GM23338 (cell line): ENCODE data around the gene ABCA5. TPM values are rescaled to one million over a fixed set of nuclear protein-coding genes. Genes with fewer than 3 reads are reported as not detected.

Source experiments
- ATAC-seq: fragments of 200-7000 bp; cut with Tn5 transposase; 3 replicates; pipeline ENCODE4 v1.9.1; 2020
- DNase-seq: peaks from one replicate; pipeline ENCODE4 v3.0.0-alpha.2; 2015; ENCODE audit warnings: low spot score
- H2AFZ ChIP-seq: fragments of 200-600 bp; sonication (generic); 2 replicates; pipeline ENCODE4 v1.8.0; 2016; ENCODE audit warnings: antibody characterized with exemption, mild to moderate bottlenecking, moderate library complexity
- H3F3A ChIP-seq: fragments of 200-600 bp; sonication (generic); replicated peaks from 2 replicates; pipeline ENCODE4 v1.8.0; 2017; ENCODE audit warnings: antibody characterized with exemption, mixed run types, low read depth
- H3K27ac ChIP-seq: fragments of 200-600 bp; sonication (generic); 2 replicates; pipeline ENCODE4 v1.6.1; 2016; ENCODE audit warnings: low read depth
- H3K27me3 ChIP-seq: fragments of 200-600 bp; sonication (generic); 2 replicates; pipeline ENCODE4 v1.8.0; 2016; ENCODE audit warnings: mild to moderate bottlenecking, mixed run types, moderate library complexity; ENCODE audit not compliant: insufficient read depth
- H3K36me3 ChIP-seq: fragments of 200-600 bp; sonication (generic); 2 replicates; pipeline ENCODE4 v1.8.0; 2016; ENCODE audit warnings: mild to moderate bottlenecking; ENCODE audit not compliant: insufficient read depth
- H3K4me1 ChIP-seq: fragments of 200-600 bp; sonication (generic); 2 replicates; pipeline ENCODE4 v1.8.0; 2016; ENCODE audit warnings: mild to moderate bottlenecking, moderate library complexity; ENCODE audit not compliant: insufficient read depth
- H3K4me2 ChIP-seq: fragments of 200-600 bp; sonication (generic); 2 replicates; pipeline ENCODE4 v1.7.1; 2017; ENCODE audit warnings: mixed run types
- H3K4me3 ChIP-seq: fragments of 200-600 bp; sonication (generic); 2 replicates; pipeline ENCODE4 v1.6.1; 2016; ENCODE audit warnings: mixed run types
- H3K79me2 ChIP-seq: fragments of 200-600 bp; sonication (generic); replicated peaks from 2 replicates; pipeline ENCODE4 v1.8.0; 2017; ENCODE audit warnings: mild to moderate bottlenecking; ENCODE audit not compliant: insufficient read depth
- H3K9me2 ChIP-seq: fragments of 200-600 bp; sonication (generic); 2 replicates; pipeline ENCODE4 v1.8.0; 2017; ENCODE audit not compliant: insufficient read depth
- H4K20me1 ChIP-seq: fragments of 200-600 bp; sonication (generic); replicated peaks from 2 replicates; pipeline ENCODE4 v1.8.0; 2017; ENCODE audit warnings: mild to moderate bottlenecking; ENCODE audit not compliant: insufficient read depth
- H3K27ac Mint-ChIP-seq: 2 replicates; pipeline ENCODE4 v1.8.0; 2020; ENCODE audit warnings: inconsistent platforms, mild to moderate bottlenecking, moderate library complexity, mixed read lengths
- H3K27me3 Mint-ChIP-seq: 3 replicates; pipeline ENCODE4 v1.8.0; 2022; ENCODE audit warnings: low read depth, mild to moderate bottlenecking, moderate library complexity, mixed read lengths, inconsistent platforms; ENCODE audit not compliant: insufficient read depth, poor library complexity
- H3K36me3 Mint-ChIP-seq: 3 replicates; pipeline ENCODE4 v1.8.0; 2021; ENCODE audit warnings: low read depth, mild to moderate bottlenecking, inconsistent platforms, moderate library complexity, mixed read lengths
- H3K4me1 Mint-ChIP-seq: 3 replicates; pipeline ENCODE4 v1.8.0; 2020; ENCODE audit warnings: mild to moderate bottlenecking, inconsistent platforms, mixed read lengths
- H3K4me3 Mint-ChIP-seq: 3 replicates; pipeline ENCODE4 v1.8.0; 2021; ENCODE audit warnings: moderate library complexity, mild to moderate bottlenecking, inconsistent platforms, mixed read lengths
- H3K9me3 Mint-ChIP-seq: 3 replicates; pipeline ENCODE4 v1.8.0; 2020; ENCODE audit warnings: moderate library complexity, mild to moderate bottlenecking, inconsistent platforms, mixed read lengths
- CREB1 ChIP-seq: fragments of 250-450 bp; sonication (Bioruptor Pico); IDR thresholded peaks from 2 replicates; pipeline ENCODE4 v1.5.0; 2020; ENCODE audit warnings: low read depth, mild to moderate bottlenecking, moderate library complexity
- CTCF ChIP-seq, 2 experiments: fragments of 200-600 bp in 1 of 2; sonication (generic) in 1 of 2; conservative IDR thresholded peaks; 2 replicates each; pipeline versions ENCODE4 v1.5.1 to v1.6.1; 2016 to 2017; ENCODE audit warnings: antibody characterized with exemption in 2 of 2, low read depth in 2 of 2, mild to moderate bottlenecking in 2 of 2, moderate library complexity in 1 of 2
- EZH2 ChIP-seq: fragments of 200-600 bp; sonication (generic); IDR thresholded peaks from one replicate; pipeline ENCODE4 v1.8.0; 2017; ENCODE audit warnings: antibody characterized with exemption, mild to moderate bottlenecking, low read depth; ENCODE audit not compliant: unreplicated experiment
- JUNB ChIP-seq: IDR thresholded peaks from one replicate; pipeline ENCODE4 v1.6.1; 2016; ENCODE audit warnings: antibody characterized with exemption; ENCODE audit not compliant: unreplicated experiment
- NANOG ChIP-seq: IDR thresholded peaks from 2 replicates; pipeline ENCODE4 v1.6.1; 2016; ENCODE audit warnings: antibody characterized with exemption, borderline replicate concordance
- POLR2AphosphoS5 ChIP-seq: IDR thresholded peaks from 2 replicates; pipeline ENCODE4 v1.6.1; 2016; ENCODE audit warnings: antibody characterized with exemption, low read depth
- REST ChIP-seq: IDR thresholded peaks from one replicate; pipeline ENCODE4 v1.6.1; 2018; ENCODE audit warnings: antibody characterized with exemption; ENCODE audit not compliant: unreplicated experiment
- STAT1 ChIP-seq: IDR thresholded peaks from one replicate; pipeline ENCODE4 v1.6.1; 2016; ENCODE audit warnings: antibody characterized with exemption; ENCODE audit not compliant: unreplicated experiment
- ZNF114 ChIP-seq: fragments of 250-450 bp; sonication (Bioruptor Pico); IDR thresholded peaks from 2 replicates; pipeline ENCODE4 v1.5.0; 2020; ENCODE audit warnings: mild to moderate bottlenecking, moderate library complexity
- ZNF331 ChIP-seq: fragments of 250-450 bp; sonication (Bioruptor Pico); IDR thresholded peaks from 2 replicates; pipeline ENCODE4 v1.5.0; 2020; ENCODE audit warnings: low read depth, mild to moderate bottlenecking, moderate library complexity
- polyA plus RNA-seq: library from polyadenylated mRNA; unstranded; fragments of >200 nt; fragmentation: Nextera tagmentation; extraction: Ambion mirVana; gene quantifications from 2 replicates; pipeline ENCODE4 v1.2.1, GENCODE V29; 2016
- total RNA-seq: library from RNA; depleted of rRNA; stranded (reverse); fragments of >200 nt; shearing (Covaris generic); gene quantifications from 2 replicates; pipeline ENCODE4 v1.2.3, GENCODE V29; 2014

The ABCA5 gene
- total and polyA plus RNA-seq, 2 experiments from 2014 or later = 3.1 to 3.4 TPM

GRCh38 chr17:69228018-69228417 lies 98.9 kb downstream of the ABCA5 start:
- no peak overlapping the region for H3K27ac Mint-ChIP-seq
- no peak for ATAC-seq

GRCh38 chr17:69227541-69227940 lies 99.4 kb downstream of the ABCA5 start:
- no peaks in the 10 kb centered on the region for H4K20me1 ChIP-seq
- Mint-ChIP-seq H3K27ac (no peak overlapping the region), H3K27me3 (peaks cover 2% of the 10 kb centered on the region), H3K4me1 (no peaks in the 10 kb centered on the region), H3K4me3 (no peak overlapping the region), H3K9me3 (no peaks in the 10 kb centered on the region), H3K36me3 (no peaks in the 10 kb centered on the region)
- no peaks in the 10 kb centered on the region for H3K36me3 ChIP-seq
- ATAC-seq = no peak
- no peaks in the 10 kb centered on the region; the same call in 1 of the 2 replicates for H3K4me1 ChIP-seq
- no peak overlapping the region for H2AFZ ChIP-seq
- H3K9me2 ChIP-seq = no peaks in the 10 kb centered on the region
- no peak for DNase-seq
- no peak overlapping the region for H3K27ac ChIP-seq
- no peaks in the 10 kb centered on the region for H3K27me3 ChIP-seq
- no peak overlapping the region for H3K4me3 ChIP-seq
- H3K4me2 ChIP-seq = no peak overlapping the region
- H3F3A ChIP-seq = no peaks in the 10 kb centered on the region
- no peaks in the 10 kb centered on the region for H3K79me2 ChIP-seq
- TF ChIP-seq CREB1 (CRISPR knock-in tag) (no peak), STAT1 (no peak), POLR2AphosphoS5 (no peak), REST (no peak), ZNF331 (CRISPR knock-in tag) (no peak), EZH2 (no peak), NANOG (no peak), CTCF (conservative IDR thresholded peaks at IDR 0.05; ENCODE audit: low read depth in 2 of 2) (no peak)

More at GRCh38 chr17:69228018-69228417, 98.9 kb downstream of the ABCA5 start:
- no peaks in the 10 kb centered on the region for H3K36me3 Mint-ChIP-seq
- no peak overlapping the region for H2AFZ ChIP-seq
- no peak for DNase-seq
- no peaks in the 10 kb centered on the region; the same call in 1 of the 2 replicates for H3K4me1 ChIP-seq
- H3K27me3 Mint-ChIP-seq = peaks cover 2% of the 10 kb centered on the region
- H3K4me3 Mint-ChIP-seq = no peak overlapping the region
- H3K9me2 ChIP-seq = no peaks in the 10 kb centered on the region
- no peaks in the 10 kb centered on the region for H3K36me3 ChIP-seq
- no peaks in the 10 kb centered on the region for H3F3A ChIP-seq
- no peaks in the 10 kb centered on the region for H3K27me3 ChIP-seq
- H3K9me3 Mint-ChIP-seq = peaks cover 2% of the 10 kb centered on the region; the same call in 1 of the 3 replicates
- H3K79me2 ChIP-seq = no peaks in the 10 kb centered on the region
- H3K4me1 Mint-ChIP-seq = no peaks in the 10 kb centered on the region
- no peak overlapping the region for H3K4me3 ChIP-seq
- TF ChIP-seq STAT1 (no peak), EZH2 (no peak), CREB1 (CRISPR knock-in tag) (no peak), ZNF114 (no peak), NANOG (no peak), ZNF331 (CRISPR knock-in tag) (no peak), REST (no peak), JUNB (no peak)
- no peak overlapping the region for H3K4me2 ChIP-seq
- H4K20me1 ChIP-seq = no peaks in the 10 kb centered on the region
- H3K27ac ChIP-seq = no peak overlapping the region
